NCI-H2196 treated with DMSO at 0.1 percent for 48 hours (cell line): ENCODE data around the gene PSAP.

Experiments used
- DNase-seq: peaks from one replicate; lab custom pipeline; 2025; ENCODE audit not compliant: unreplicated experiment; lab: John Stamatoyannopoulos, UW

PSAP gene

GRCh38 chr10:71811351-71811750 lies 39.7 kb downstream of the PSAP start:
- DNase-seq, result no peak

- no peak for DNase-seq
Observed at GRCh38 chr10:71810048-71810750, 40.9 kb downstream of the PSAP start.

GRCh38 chr10:71809628-71810027 lies 41.4 kb downstream of the PSAP start:
- DNase-seq, result no peak

GRCh38 chr10:71807557-71808510 lies 43.2 kb downstream of the PSAP start:
- DNase-seq, result no peak

- DNase-seq, result no peak
Observed at GRCh38 chr10:71806704-71807556, 44.1 kb downstream of the PSAP start.

- DNase-seq, result no peak
Observed at GRCh38 chr10:71805776-71806703, 45.0 kb downstream of the PSAP start.

- no peak for DNase-seq
Observed at GRCh38 chr10:71804077-71804476, 47.0 kb downstream of the PSAP start.

- DNase-seq, result no peak
Observed at GRCh38 chr10:71802715-71803488, 48.1 kb downstream of the PSAP start.

DNA sequence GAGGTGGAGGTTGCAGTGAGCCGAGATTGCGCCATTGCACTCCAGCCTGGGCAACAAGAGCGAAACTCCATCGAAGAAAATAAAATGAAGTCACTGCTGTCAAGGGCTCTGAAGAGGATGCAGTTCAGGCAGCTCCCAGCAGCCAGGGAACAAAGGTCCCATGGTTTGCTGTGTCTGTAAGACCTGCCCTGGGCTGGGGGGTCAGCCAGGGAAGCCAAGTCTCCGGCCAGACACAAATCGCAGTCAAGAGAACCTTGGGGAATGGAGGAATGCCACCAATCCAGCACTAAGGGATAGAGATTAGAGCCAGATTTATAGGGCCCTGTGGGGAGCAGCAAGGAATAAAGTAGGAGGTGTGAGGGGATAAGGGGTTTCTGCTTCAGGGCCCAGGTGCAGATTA lies 48.8 kb downstream of the PSAP start:
- DNase-seq, result no peak

DNA sequence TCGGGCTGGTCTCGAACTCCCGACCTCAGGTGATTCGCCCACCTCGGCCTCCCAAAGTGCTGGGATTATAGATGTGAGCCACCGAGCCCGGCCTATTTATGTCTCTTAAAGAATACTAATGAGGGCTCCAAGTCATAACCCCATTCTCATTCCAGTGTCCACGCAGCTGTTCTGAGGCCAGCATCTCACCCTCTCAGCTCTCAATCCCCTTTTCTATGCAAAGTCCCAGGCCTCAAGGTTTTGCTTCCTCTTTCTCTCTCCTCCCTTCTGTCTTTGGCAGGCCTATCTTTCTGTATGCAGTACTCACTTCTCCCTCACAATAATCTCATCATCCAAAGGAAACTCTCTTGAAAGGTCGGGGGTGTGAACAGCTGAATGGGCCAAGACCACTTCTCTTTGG lies 49.7 kb downstream of the PSAP start:
- no peak for DNase-seq

- DNase-seq, result no peak
Observed at GRCh38 chr10:71799608-71800453, 51.2 kb downstream of the PSAP start.

- DNase-seq, result no peak
Observed at GRCh38 chr10:71799112-71799511, 51.9 kb downstream of the PSAP start.

- no peak for DNase-seq
Observed at GRCh38 chr10:71798308-71798624, 52.8 kb downstream of the PSAP start.

GRCh38 chr10:71797533-71798307 lies 53.3 kb downstream of the PSAP start:
- DNase-seq, result no peak

DNA sequence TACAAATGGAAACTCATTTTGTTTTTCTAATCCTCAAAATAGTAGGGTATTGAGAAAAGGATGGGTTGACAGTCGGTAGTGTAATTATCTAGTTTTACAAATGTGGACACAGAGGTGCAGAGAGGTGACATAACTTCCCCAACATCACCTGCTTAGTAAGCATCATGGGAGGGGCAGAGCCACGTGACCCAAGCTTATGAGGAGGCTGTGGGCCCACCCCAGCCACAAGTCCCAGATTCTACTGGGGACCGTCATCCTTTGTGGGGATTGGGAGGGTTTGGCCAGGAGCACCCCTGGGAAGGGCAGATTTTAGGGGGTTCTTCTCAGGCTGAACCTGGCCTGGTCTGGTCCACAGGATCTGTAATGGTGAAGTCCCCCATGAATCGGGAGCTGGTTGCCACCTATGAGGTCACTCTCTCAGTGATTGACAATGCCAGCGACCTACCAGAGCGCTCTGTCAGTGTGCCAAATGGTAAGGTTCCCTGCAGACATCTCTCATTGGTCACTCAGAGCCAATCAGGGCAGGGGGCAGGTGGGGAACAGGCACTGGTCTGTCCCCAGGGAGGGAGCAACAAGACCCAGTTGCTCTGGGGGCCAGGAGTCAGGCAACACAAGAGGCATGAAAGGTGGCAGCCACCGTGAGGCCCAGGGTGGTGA lies 54.2 kb downstream of the PSAP start:
- no peak for DNase-seq

DNA sequence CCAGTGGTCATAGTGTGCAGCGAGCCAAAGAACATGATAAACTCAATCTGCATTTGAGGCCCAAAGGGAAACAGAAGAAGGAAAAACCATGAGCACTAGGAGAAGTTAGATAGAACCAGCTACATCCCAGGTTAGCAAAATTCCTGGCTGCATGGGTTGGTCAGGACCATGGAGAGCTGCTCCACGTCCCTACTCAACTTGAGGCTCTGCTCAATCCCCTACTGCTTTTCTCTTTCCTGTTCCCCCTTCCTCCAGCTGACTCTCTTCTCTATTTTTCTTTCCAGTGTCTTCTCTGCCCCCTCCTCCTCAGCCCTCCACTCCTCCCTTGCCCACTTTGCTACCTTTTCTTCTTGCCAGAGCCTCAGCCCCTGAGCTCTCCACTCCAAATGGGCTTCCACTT lies 55.8 kb downstream of the PSAP start:
- DNase-seq, result no peak

DNA sequence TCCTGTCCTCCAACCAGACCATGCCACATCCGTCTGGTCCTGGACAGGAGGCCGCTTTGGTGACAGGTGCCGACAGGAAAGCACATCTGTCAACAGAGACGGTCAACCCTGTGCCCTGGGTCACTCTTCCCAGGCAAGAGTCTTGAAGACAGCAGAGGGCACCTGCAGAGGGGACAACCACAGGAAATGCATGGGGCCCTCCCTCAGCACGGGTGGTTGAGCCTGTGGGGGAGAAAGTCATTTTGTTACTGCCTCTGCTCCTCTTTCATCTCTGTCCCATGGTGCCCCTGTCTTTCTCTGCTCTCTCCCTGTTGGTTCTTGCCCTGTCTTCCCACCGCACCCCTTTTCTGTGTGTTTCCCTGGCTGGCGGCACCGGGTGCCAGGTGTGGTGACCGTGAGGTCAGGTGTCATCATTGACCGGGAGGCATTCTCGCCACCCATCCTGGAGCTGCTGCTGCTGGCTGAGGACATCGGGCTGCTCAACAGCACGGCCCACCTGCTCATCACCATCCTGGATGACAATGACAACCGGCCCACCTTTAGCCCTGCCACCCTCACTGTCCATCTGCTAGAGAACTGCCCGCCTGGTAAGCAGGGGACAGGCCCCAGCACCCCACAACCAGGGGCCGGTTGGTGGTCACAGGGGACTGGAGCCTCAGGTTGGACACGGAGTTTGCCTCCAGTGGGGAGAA lies 60.2 kb downstream of the PSAP start:
- DNase-seq, result no peak
